Neural cell (in vitro differentiated cells): ENCODE results near the gene SPRR3.

Experiments used
- POLR2AphosphoS5 ChIP-seq: IDR thresholded peaks from 2 replicates; pipeline ENCODE4 v1.6.1; 2012
- TF ChIP-seq, protein P1 (sequence below): fragments of 450-650 bp; IDR thresholded peaks from 2 replicates; pipeline ENCODE4 v1.5.1; 2014; ENCODE audit warnings: antibody characterized with exemption, mild to moderate bottlenecking, moderate library complexity; ENCODE audit not compliant: poor library complexity, severe bottlenecking

DNA sequence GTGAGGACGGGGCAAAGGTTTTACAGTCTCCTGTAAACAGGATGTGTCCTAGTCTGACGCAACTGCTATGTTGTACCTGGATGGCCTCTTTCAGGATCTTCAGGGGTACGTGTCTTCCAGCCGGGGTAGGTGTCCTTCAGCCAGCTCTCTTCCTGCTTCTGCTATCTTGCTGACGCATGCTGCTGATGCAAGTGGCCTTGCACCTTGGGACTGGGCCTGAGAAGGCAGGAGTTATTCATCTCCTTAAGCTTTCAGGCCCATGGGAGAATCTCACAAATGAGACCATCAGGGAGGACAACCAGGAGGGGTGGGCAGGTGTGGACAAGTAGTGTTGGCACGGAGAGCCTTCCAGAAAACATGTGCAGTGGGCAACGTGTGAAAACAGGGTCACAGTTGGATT, 21.6 kb downstream of the SPRR3 start:
- TF ChIP-seq, protein P1, sequence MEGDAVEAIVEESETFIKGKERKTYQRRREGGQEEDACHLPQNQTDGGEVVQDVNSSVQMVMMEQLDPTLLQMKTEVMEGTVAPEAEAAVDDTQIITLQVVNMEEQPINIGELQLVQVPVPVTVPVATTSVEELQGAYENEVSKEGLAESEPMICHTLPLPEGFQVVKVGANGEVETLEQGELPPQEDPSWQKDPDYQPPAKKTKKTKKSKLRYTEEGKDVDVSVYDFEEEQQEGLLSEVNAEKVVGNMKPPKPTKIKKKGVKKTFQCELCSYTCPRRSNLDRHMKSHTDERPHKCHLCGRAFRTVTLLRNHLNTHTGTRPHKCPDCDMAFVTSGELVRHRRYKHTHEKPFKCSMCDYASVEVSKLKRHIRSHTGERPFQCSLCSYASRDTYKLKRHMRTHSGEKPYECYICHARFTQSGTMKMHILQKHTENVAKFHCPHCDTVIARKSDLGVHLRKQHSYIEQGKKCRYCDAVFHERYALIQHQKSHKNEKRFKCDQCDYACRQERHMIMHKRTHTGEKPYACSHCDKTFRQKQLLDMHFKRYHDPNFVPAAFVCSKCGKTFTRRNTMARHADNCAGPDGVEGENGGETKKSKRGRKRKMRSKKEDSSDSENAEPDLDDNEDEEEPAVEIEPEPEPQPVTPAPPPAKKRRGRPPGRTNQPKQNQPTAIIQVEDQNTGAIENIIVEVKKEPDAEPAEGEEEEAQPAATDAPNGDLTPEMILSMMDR = no peak
- TF ChIP-seq POLR2AphosphoS5 = no peak
